ENCODE measurements around the gene SORCS2.
"Not testable (repeated sequence)": the region's sequence is repeated elsewhere in the genome, so short reads cannot be mapped to it uniquely, and the experiment has no call there.

The SORCS2 gene

DNA sequence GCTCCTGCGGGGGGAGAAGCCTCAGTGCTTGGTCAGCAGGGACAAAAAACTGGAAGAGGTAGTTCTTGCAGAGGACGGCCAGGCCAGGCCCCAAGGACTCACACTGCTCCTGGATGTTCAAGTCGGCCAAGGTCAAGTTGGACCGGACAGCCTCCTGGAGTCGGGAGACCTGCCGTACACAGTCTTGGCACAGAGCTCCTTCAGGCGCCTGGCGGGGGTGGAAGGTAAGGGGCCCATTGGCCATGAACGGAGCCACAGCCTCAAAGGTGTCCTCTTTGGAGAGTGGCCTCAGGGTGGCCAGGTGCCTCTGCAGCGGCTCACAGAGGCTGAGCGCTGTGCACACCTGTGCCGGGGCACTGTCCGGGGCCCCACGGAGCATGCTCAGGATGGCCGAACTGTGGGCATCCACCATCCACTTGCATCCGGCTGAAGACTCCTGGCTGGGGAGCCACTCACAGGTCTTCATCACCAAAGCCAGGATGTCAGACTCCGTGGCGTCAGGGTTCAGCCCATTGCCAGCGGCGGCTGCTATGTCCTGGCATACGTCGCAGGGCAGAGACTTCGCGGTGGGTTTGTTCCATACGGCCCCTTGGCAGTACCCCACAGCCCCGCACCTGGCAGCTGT, 241.9 kb downstream of the SORCS2 start:
- DNase-seq = no peak

- peak; percentile 6 for DNase-seq
These were observed 242.4 kb downstream of the SORCS2 start, which contains the start of gene PSAPL1 for GRCh38 chr4:7434766-7435150. PSAPL1 (minus strand) TSS chr4:7434930; CDS start chr4:7434879, 51 bp downstream.

DNA sequence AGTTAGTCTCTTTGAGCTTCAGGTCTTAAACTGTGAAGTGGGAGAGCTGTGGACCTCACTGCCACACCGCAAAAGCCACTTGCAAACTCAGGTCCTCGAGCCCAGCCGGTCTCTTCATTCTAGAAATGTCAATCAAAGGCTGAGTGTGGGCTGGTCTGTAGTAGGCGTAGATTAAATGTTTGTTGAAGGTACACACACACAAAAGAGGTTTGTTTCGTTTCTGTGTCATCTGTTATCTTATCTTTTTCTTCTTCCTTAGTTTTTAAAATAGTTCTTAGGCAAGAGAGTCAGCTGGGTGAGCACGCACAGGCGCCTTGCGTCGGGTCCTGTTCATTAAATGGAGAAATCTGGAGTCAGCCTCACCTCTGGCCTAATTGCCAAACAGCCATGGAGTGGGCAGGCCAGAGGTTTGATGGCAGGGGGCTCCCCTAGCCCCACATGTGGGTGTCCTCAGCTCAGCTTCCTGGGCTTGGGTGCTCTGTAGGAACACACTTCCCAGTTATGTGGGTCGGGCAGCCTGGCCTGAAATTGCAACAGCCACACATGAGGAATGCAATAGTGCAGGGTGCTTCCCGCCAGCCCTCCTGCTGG, 243.2 kb downstream of the SORCS2 start:
- no peak for DNase-seq

DNA sequence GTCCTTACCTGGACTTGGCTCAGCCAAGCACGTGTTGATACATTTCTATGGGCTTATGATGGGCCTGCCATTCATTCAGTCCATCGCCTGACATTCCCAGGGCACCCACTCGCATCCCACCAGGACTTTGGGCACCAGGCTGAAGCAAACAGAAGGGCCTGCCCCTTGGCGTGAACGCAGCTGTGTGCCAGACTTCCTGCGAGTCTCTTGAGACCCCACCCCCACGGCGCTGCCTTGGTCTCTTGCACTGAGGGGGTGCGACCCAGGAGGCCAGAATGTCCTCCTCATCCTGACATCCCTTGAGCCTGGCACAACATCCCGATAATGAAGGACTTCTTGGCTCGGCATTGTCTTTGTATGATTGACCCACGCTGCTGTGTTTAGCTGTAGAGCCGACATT, 243.9 kb downstream of the SORCS2 start:
- no peak for DNase-seq

DNA sequence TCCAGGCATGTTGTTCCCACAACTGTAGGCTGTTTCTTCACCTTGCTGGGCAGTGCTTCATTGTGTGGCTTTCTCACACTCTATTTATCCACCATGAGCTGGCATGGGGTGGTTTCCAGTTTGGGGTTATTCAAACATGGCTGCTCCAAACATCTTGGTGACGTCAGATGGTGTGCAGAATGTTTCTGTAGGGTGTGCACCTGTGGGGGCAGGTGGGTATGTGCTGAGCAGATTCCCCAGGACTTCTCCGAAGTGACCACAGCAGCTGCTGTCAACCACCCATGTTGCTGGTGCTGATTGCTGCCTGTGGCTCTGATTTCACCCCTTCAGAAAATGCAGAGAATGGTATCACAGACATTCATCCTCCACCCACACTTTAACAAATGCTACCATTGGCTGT, 247.4 kb downstream of the SORCS2 start:
- DNase-seq = no peak

DNA sequence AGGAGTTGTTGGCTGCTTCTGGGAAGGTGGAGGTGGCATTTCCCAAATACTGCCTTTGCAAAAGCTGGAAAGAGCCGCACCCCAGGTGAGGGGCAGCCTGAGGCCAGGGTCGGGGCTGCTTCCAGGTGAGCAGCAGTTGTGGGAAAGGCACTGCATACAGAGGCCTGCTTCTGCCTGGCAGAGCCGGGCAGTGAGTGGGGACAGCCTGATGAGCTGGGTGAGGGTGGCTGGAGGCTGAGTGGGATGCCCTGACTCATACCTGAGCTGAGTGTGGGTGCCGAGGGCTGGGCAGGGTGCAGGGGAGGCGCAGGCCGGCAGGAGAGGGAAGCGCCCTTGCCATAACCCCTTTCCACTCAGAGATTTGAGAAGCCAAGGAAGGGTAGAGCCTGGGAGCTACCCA, 248.9 kb downstream of the SORCS2 start:
- no peak for DNase-seq

- no peak for DNase-seq
These were observed 250.3 kb downstream of the SORCS2 start for GRCh38 chr4:7442574-7443162.

DNA sequence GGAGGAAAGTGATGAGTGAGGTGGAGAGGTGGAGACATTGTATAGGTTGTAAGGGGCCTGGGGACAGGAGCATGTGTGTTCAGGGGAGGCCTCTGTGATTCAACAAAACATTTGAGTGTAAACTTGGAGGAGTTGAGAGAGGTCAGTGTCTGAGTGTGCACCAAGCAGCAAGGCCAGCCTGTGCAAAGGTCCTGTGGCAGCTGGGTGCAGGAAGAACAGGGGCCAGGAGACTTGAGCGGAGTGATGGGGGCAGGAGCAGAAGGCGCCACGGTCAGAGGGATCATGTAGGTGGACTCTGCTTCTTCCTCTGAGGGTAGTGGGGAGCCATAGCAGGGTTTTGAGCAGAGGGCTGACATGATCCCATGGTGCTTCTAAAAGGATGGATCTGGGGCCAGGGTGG, 252.0 kb downstream of the SORCS2 start:
- no peak for DNase-seq

- DNase-seq = no peak
These were observed 252.4 kb downstream of the SORCS2 start for GRCh38 chr4:7444731-7445130.

DNA sequence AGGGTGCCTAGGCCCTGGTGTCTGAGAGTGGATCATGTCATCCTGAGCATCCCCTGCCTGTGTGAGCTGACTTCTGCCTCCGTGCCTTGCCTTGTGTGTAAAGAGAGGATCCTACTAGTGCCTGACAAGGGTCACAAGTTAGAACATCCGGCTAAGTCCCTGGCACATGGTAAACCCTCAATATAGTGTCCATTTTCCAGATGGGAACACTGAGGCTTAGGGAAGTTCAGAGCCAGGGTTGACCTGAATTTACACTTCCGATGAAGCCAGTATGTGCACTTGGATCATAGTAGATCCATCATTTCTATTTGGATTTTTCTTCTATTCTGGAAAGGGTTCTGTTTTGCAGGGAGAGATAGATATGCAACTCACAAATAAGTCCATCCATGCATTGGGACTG, 254.9 kb downstream of the SORCS2 start:
- no peak for DNase-seq

- DNase-seq = no peak
These were observed 255.7 kb downstream of the SORCS2 start for GRCh38 chr4:7448036-7448435.

- DNase-seq = no peak
These were observed 258.6 kb downstream of the SORCS2 start for GRCh38 chr4:7450775-7451433.

GRCh38 chr4:7451434-7451789, 259.1 kb downstream of the SORCS2 start:
- DNase-seq = no peak

DNA sequence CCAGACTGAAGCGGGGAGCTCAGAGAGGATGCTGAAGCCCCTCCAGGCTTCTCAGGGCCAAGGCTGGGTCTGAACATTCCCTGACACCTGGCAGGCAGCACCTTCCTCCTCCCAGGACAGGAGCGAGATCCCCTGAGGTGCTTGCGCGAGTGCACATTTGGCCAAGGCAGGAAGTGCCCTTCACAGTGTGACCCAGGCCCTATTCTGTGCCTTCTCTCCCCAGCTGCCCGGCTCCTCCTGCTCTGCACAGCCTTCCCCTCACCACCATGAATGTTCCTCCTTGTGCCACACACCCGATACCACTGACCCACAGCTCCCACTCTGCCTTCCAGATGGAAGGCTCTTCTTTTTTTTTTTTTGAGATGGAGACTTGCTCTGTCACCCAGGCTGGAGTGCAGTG, 259.5 kb downstream of the SORCS2 start:
- DNase-seq = no peak

- DNase-seq = not testable (repeated sequence)
These were observed 260.5 kb downstream of the SORCS2 start for GRCh38 chr4:7452802-7453201.

DNA sequence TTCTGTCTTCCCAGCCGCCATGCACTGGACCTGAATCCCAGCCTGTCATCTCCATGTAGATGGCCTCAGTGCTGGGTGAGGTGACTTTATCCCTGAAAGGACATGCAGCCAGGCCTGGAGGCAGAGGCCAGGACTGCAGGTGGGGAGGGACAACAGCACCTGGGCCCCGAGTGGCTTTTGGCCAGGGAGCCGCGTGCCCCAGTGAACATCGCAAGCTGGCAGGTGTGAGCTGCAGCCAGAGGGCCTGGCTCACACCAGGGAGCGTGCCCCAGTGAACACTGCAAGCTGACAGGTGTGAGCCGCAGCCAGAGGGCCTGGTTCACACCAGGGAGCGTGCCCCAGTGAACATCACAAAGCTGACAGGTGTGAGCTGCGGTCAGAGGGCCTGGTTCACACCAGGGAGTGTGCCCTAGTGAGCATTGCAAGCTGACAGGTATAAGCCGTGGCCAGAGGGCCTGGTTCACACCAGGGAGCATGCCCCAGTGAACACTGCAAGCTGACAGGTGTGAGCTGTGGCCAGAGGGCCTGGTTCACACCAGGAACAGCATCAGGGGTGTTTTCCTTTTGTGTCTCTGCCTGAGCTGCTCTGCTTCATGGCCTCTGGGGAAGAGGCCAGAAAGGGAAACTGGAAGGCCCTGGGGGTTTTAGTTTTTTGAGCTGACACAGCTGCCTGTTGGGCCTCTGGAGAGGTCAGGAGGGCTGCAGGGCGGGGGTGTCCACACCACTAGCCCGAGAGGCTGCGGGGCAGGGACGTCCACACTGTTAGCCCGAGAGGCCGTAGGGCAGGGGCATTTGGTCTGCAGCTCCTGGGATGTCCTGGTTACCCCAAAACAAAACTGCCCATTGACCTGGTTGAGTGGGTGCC, 265.1 kb downstream of the SORCS2 start:
- DNase-seq = no peak

GRCh38 chr4:7458066-7458425, 265.7 kb downstream of the SORCS2 start:
- DNase-seq = no peak

DNA sequence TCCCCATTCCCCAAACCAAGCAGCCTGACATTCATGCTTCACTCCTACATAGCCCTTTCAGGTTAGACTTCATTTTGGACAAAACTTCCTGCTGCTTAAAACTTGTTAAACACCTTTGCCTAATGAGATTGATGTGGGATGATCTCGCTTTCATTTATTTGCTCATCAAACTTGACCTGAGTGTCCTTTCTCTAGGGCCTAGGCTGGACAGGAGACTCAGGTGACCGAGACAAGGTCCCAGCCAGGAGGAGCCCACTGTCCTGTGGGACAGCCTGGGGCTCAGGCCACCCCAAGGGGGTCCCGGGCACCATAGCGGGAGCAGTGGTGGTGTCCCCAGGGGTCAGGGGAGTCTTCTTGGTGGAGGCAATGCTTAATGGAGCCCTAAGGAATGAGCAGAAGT, 266.1 kb downstream of the SORCS2 start:
- no peak for DNase-seq

- no peak for DNase-seq
These were observed 267.1 kb downstream of the SORCS2 start for GRCh38 chr4:7459471-7459870.

- DNase-seq = no peak
These were observed 268.2 kb downstream of the SORCS2 start for GRCh38 chr4:7460566-7460965.

GRCh38 chr4:7461230-7461629, 268.9 kb downstream of the SORCS2 start:
- DNase-seq = no peak

GRCh38 chr4:7462509-7462971, 270.2 kb downstream of the SORCS2 start:
- DNase-seq = no peak

GRCh38 chr4:7463566-7464258, 271.4 kb downstream of the SORCS2 start:
- DNase-seq = no peak
